LNCAP (cell line): ENCODE results near the gene ONECUT1.

ENCODE experiments used
- CTCF ChIP-seq: fragments of 450-650 bp; IDR thresholded peaks from 2 replicates; pipeline ENCODE4 v1.5.1; 2017; ENCODE audit warnings: mild to moderate bottlenecking

The ONECUT1 gene

GRCh38 chr15:52794665-52795463 is 4.7 kb upstream of the ONECUT1 start:
- no peak for TF ChIP-seq CTCF

DNA sequence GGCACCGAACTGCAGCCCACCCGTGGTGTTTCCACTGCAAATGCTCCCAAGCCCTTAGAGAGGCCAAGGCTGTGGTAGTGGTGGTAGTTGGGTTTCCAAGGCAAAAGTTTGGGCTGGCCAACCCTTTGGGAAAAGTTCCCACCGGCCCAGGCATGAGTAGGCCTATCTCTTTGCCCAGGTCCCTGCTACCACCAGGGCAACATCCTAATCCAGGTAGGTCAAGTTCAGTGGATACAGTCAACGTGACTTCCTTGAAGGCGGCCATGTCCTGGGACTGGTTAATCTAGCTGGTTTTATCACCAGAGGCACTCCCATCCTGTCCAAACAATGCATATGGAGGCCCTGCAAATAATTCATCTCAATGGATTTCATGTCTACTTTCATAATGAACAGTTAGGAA is 1.6 kb upstream of the ONECUT1 start:
- TF ChIP-seq CTCF: no peak

GRCh38 chr15:52790941-52791751 is 1.0 kb upstream of the ONECUT1 start:
- no peak for TF ChIP-seq CTCF

GRCh38 chr15:52789601-52790168 is 451 bp downstream of the ONECUT1 start:
- TF ChIP-seq CTCF: no peak

DNA sequence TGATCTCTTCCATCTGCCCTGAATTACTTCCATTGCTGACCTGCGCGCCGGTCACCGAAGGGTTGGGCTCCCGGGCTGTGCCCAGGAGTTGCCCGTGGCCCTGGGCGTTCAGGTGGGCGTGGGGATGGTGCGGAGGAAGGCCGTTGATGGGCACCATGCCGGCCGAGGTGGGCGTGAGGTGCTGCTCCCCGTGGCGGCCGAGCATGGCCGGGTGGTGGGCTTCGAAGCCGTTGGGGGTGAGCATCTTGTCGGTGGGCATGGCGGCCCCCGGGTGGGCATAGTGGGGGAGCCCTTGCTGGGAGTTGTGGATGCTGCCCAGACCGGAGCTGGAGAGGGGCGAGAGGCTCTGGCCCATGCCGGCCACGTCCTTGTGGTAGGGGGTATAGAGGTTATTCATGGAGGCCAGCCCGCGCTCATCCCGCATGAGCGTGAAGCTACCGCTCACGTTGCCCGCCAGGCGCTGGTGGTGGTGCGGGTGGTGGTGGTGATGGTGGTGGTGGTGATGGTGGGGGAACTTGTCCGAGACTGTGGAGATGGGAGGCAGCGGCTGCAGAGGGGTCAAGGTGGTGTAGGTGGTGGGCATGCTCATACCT is 1.0 kb downstream of the ONECUT1 start:
- no peak for TF ChIP-seq CTCF

DNA sequence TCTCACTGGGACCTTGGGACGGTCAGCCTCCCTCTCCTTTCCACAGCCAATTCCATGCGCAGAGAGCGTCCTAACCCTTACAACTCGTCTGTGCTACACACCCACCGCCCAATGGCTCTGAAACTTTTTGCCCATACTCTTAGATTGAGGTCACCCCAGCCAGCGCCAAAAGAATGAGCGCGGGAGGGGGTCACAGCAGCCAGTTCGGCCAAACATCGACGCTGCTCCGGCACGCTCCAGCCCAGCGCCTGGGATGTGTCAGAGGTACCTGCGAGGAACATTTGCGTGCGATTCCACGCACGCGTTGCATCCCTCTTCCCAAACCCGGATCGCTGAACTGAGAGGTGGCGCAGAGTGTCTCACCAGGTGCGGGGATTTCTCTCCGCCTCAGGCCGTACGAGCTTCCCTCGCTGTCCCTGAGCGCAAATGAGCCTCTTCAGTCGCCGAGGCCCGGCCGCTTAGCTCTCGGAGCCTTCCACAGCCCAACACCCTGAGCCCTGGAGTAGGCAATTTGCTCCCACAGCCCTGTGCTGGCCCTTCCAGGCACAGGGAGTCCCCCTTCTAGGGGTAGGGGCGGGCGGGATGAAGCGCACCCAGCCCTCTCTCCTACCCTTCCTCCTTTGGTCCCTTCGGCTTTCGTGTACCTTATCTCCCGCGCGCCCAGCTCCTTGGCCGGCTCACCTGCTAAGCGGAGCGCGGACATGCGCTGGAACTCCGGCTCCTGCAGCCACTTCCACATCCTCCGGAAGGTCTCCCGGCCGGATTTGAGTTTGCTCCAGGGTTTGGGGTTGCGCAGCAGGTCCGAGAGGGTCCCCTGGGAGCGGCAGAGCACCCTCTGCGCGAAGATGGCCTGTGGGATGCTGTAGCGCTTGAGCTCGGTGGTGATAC is 1.8 kb downstream of the ONECUT1 start:
- TF ChIP-seq CTCF: no peak
